ENCODE data around the gene ZNF561. TPM values are rescaled to one million over a fixed set of nuclear protein-coding genes. Genes with fewer than 3 reads are reported as not detected.
A peak's percentile ranks its signal among the peaks of the same experiment; 100 is the strongest.

ZNF561 gene
- total RNA-seq, 1 donor from 2014 or later, result 80.1 TPM

DNA sequence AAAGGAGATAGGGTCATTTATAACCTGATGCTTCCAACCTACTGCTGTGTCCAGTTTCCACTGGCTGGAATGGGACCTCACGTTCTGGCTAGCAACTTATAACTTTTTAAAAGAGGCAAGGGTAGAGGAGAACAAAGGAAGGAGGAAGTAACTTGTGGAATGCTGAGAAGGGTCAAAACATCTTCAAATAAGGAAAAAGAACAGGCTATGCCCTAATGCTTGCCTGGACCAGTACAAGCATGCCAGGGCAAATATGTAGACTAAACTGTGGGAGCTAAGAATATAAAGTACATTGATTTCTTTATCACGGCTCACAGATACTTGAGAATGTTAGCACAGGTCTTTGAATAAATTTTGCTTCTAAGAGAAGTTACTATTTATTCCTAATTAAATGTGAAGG lies 1.5 kb upstream of the ZNF561 start:
- Histone ChIP-seq H3K27me3 (no peaks in the 10 kb centered on the region), H3F3A (ENCODE audit: low read depth) (peaks cover 12% of the 10 kb centered on the region), H3K9me3 (ENCODE audit: low read depth) (no peaks in the 10 kb centered on the region), H3K36me3 (peaks cover 2% of the 10 kb centered on the region), H3K79me2 (ENCODE audit: low read depth) (peaks cover 40% of the 10 kb centered on the region), H4K20me1 (ENCODE audit: low read depth) (no peaks in the 10 kb centered on the region), H3K4me2 (peak overlapping the region; percentile 78), H3K4me1 (peaks cover 14% of the 10 kb centered on the region), H3K27ac (no peak overlapping the region), H2AFZ (replicated peaks) (no peak overlapping the region), H3K9ac (no peak overlapping the region), H3K4me3 (peak overlapping the region; percentile 88)
- Mint-ChIP-seq H3K27ac (peak overlapping the region; percentile 98), H3K36me3 (peaks cover 18% of the 10 kb centered on the region), H3K9me3 (no peaks in the 10 kb centered on the region), H3K27me3 (ENCODE audit: insufficient read depth, low read depth) (peaks cover 11% of the 10 kb centered on the region), H3K4me1 (peaks cover 30% of the 10 kb centered on the region), H3K4me3 (peak overlapping the region; percentile 79)
- TF ChIP-seq EZH2 (IDR thresholded peaks at IDR 0.05) (no peak), EZH2phosphoT487 (IDR thresholded peaks at IDR 0.05) (no peak)
- TF ChIP-seq, protein P1, sequence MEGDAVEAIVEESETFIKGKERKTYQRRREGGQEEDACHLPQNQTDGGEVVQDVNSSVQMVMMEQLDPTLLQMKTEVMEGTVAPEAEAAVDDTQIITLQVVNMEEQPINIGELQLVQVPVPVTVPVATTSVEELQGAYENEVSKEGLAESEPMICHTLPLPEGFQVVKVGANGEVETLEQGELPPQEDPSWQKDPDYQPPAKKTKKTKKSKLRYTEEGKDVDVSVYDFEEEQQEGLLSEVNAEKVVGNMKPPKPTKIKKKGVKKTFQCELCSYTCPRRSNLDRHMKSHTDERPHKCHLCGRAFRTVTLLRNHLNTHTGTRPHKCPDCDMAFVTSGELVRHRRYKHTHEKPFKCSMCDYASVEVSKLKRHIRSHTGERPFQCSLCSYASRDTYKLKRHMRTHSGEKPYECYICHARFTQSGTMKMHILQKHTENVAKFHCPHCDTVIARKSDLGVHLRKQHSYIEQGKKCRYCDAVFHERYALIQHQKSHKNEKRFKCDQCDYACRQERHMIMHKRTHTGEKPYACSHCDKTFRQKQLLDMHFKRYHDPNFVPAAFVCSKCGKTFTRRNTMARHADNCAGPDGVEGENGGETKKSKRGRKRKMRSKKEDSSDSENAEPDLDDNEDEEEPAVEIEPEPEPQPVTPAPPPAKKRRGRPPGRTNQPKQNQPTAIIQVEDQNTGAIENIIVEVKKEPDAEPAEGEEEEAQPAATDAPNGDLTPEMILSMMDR (IDR thresholded peaks at IDR 0.05), result no peak
- no peak for DNase-seq (ENCODE audit: low spot score)

DNA sequence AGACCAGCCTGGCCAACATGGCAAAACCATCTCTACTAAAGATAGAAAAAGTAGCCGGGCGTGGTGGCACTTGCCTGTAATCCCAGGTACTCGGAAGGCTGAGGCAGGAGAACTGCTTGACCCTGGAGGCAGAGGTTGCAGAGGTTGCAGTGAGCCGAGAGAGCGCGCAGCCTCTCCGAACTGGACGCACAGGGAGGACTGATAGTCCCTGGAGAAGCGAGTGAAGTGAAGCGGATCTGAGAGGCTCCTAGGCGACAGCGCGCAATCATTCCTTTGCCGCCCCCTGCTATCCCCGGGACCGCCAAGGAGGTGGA lies 233 bp downstream of the ZNF561 start:
- H3F3A ChIP-seq (ENCODE audit: low read depth), result peaks cover 12% of the 10 kb centered on the region
- peak overlapping the region; percentile 100 for H3K27ac Mint-ChIP-seq
- H3K4me3 Mint-ChIP-seq, result peak overlapping the region; percentile 100
- H3K9me3 ChIP-seq (ENCODE audit: low read depth), result no peaks in the 10 kb centered on the region
- H3K4me2 ChIP-seq, result peak overlapping the region; percentile 78
- H3K79me2 ChIP-seq (ENCODE audit: low read depth), result peaks cover 40% of the 10 kb centered on the region
- H4K20me1 ChIP-seq (ENCODE audit: low read depth), result no peaks in the 10 kb centered on the region
- peaks cover 14% of the 10 kb centered on the region for H3K4me1 ChIP-seq
- H3K36me3 Mint-ChIP-seq, result peaks cover 21% of the 10 kb centered on the region
- DNase-seq (ENCODE audit: low spot score), result no peak
- H3K27me3 Mint-ChIP-seq (ENCODE audit: insufficient read depth, low read depth), result peaks cover 11% of the 10 kb centered on the region
- H2AFZ ChIP-seq (replicated peaks), result peak overlapping the region; percentile 95
- H3K27me3 ChIP-seq, result no peaks in the 10 kb centered on the region
- peak overlapping the region; percentile 96 for H3K9ac ChIP-seq
- H3K36me3 ChIP-seq, result peaks cover 6% of the 10 kb centered on the region
- no peaks in the 10 kb centered on the region for H3K9me3 Mint-ChIP-seq
- peaks cover 28% of the 10 kb centered on the region for H3K4me1 Mint-ChIP-seq
- H3K4me3 ChIP-seq, result peak overlapping the region; percentile 88
- H3K27ac ChIP-seq, result peak overlapping the region; percentile 98
- no peak for TF ChIP-seq EZH2phosphoT487 (IDR thresholded peaks at IDR 0.05)
- TF ChIP-seq, protein P1 (IDR thresholded peaks at IDR 0.05), result no peak
- TF ChIP-seq EZH2 (IDR thresholded peaks at IDR 0.05), result no peak

DNA sequence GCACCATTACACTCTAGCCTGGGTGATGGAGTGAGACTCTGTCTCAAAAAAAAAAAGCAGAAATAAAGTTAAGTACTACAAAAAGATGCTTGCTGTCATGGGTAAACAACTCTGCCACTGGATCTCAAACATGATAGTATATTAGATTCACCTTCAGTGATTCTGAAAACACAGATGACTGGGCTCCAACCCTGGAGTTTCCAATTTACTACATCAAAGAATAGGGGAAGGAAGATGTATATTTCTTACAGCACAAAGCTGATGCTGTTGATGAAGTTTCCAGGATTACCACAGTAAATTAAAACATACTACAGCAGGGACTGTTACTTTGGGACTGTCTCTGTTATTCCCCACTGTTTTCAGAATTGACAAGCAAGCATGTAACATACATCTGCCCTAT lies 5.2 kb downstream of the ZNF561 start:
- Mint-ChIP-seq H3K27me3 (ENCODE audit: insufficient read depth, low read depth) (peaks cover 6% of the 10 kb centered on the region), H3K4me1 (peaks cover 6% of the 10 kb centered on the region), H3K4me3 (no peak overlapping the region), H3K36me3 (peaks cover 60% of the 10 kb centered on the region), H3K27ac (no peak overlapping the region), H3K9me3 (peaks cover 15% of the 10 kb centered on the region)
- peaks cover 21% of the 10 kb centered on the region for H3K79me2 ChIP-seq (ENCODE audit: low read depth)
- H3K9ac ChIP-seq, result no peak overlapping the region
- H4K20me1 ChIP-seq (ENCODE audit: low read depth), result no peaks in the 10 kb centered on the region
- H3F3A ChIP-seq (ENCODE audit: low read depth), result no peaks in the 10 kb centered on the region
- H3K4me2 ChIP-seq, result no peak overlapping the region
- peaks cover 46% of the 10 kb centered on the region for H3K36me3 ChIP-seq
- no peak overlapping the region for H3K27ac ChIP-seq
- H3K4me3 ChIP-seq, result no peak overlapping the region
- H3K27me3 ChIP-seq, result no peaks in the 10 kb centered on the region
- H3K9me3 ChIP-seq (ENCODE audit: low read depth), result no peaks in the 10 kb centered on the region
- peaks cover 6% of the 10 kb centered on the region for H3K4me1 ChIP-seq
- TF ChIP-seq EZH2phosphoT487 (IDR thresholded peaks at IDR 0.05) (no peak), EZH2 (IDR thresholded peaks at IDR 0.05) (no peak)
- TF ChIP-seq, protein P1 (IDR thresholded peaks at IDR 0.05), result no peak
- no peak for DNase-seq (ENCODE audit: low spot score)
- H2AFZ ChIP-seq (replicated peaks), result no peak overlapping the region

Data from neural progenitor cell (in vitro differentiated cells).